DND-41 (cell line): ENCODE data around the gene NPM1.

Source experiments
- ATAC-seq: fragments of 200-7000 bp; cut with Tn5 transposase; 3 replicates; pipeline ENCODE4 v1.9.1; 2021; ENCODE audit warnings: low read depth; ENCODE audit not compliant: insufficient read depth
- DNase-seq: peaks from one replicate; pipeline ENCODE4 v3.0.0-alpha.2; 2020
- H2AFZ ChIP-seq: 2 replicates; pipeline ENCODE4 v1.6.0; 2012; ENCODE audit warnings: low read depth, low read length
- H3K27ac ChIP-seq: 2 replicates; pipeline ENCODE4 v1.5.1; 2012; ENCODE audit warnings: low read length, inconsistent platforms
- H3K27me3 ChIP-seq: fragments of 200-600 bp; sonication (generic); 2 replicates; pipeline ENCODE4 v1.6.0; 2012; ENCODE audit warnings: low read length, mild to moderate bottlenecking, inconsistent platforms; ENCODE audit not compliant: insufficient read depth, poor library complexity
- H3K36me3 ChIP-seq: 2 replicates; pipeline ENCODE4 v1.5.1; 2012; ENCODE audit warnings: low read length, inconsistent platforms; ENCODE audit not compliant: insufficient read depth
- H3K4me1 ChIP-seq: 2 replicates; pipeline ENCODE4 v1.5.1; 2012; ENCODE audit warnings: mild to moderate bottlenecking, low read length; ENCODE audit not compliant: insufficient read depth
- H3K4me2 ChIP-seq: 2 replicates; pipeline ENCODE4 v1.6.0; 2012; ENCODE audit warnings: mild to moderate bottlenecking, moderate library complexity, low read length, inconsistent platforms; ENCODE audit not compliant: insufficient read depth
- H3K4me3 ChIP-seq, 2 experiments: fragments of 200-600 bp in 1 of 2; shearing (Covaris generic) in 1 of 2; 2 replicates each; pipeline ENCODE4 v1.5.1; 2012 to 2016; ENCODE audit warnings: inconsistent platforms in 2 of 2, low read length in 2 of 2, mild to moderate bottlenecking in 2 of 2, low read depth in 1 of 2, moderate library complexity in 1 of 2
- H3K79me2 ChIP-seq: 2 replicates; pipeline ENCODE4 v1.6.0; 2012; ENCODE audit warnings: low read length, inconsistent platforms; ENCODE audit not compliant: insufficient read depth
- H3K9ac ChIP-seq: 2 replicates; pipeline ENCODE4 v1.6.0; 2012; ENCODE audit warnings: low read depth, mild to moderate bottlenecking, inconsistent platforms, low read length, moderate library complexity
- H3K9me3 ChIP-seq: 2 replicates; pipeline ENCODE4 v1.5.1; 2012; ENCODE audit warnings: low read length, moderate library complexity, mild to moderate bottlenecking, inconsistent platforms; ENCODE audit not compliant: insufficient read depth, severe bottlenecking
- H4K20me1 ChIP-seq: 2 replicates; pipeline ENCODE4 v1.6.0; 2012; ENCODE audit warnings: low read length; ENCODE audit not compliant: insufficient read depth
- EZH2 ChIP-seq: IDR thresholded peaks from 3 replicates; pipeline ENCODE4 v1.6.1; 2012; ENCODE audit warnings: borderline replicate concordance, low read depth, mild to moderate bottlenecking, moderate library complexity, low read length, inconsistent platforms; ENCODE audit not compliant: severe bottlenecking
- TF ChIP-seq, protein P1 (sequence below): IDR thresholded peaks from 2 replicates; pipeline ENCODE4 v1.5.1; 2012; ENCODE audit warnings: borderline replicate concordance, low read length, moderate library complexity, mild to moderate bottlenecking; ENCODE audit not compliant: poor library complexity, severe bottlenecking; ENCODE audit errors: extremely low read depth

NPM1 gene

DNA sequence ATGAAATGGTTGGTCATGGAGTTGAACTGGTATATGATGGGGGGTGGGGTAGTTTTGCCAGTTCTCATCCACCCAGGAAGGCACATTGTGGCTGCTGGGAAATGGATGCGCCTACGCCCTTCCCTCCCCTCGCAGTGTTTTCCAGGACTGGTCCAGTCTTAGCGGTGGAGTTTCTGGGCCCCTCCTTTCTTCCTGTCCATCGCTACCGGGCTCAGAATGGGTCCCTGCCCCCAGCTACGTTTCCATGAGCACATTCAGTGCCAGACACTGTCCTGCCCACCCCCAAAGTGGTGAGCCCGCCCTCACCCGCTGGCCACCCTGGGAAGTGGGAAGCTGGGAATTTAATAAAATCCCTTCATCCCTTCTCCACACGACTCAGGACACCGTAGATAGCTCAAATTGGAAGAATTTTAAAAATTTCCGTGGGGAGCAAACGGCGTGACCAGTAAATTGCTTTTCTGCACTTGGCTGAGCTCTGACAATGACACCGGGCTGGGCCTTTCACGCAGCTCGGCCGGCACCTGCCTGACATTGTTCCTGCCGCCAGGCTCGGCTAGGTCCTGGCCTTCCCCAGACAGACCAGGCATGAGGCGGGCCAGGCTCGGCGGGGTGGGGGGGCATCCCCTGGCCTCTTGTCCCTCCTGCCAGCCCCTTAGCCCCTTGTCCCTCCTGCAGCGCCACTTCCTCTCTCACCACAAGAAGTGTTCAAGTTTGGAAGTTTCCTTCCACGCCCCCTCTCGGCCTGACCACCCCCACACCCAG, 35.4 kb downstream of the NPM1 start:
- no peak overlapping the region for H3K9ac ChIP-seq
- no peak overlapping the region for H3K27ac ChIP-seq
- H4K20me1 ChIP-seq, result peaks cover 14% of the 10 kb centered on the region
- TF ChIP-seq, protein P1, sequence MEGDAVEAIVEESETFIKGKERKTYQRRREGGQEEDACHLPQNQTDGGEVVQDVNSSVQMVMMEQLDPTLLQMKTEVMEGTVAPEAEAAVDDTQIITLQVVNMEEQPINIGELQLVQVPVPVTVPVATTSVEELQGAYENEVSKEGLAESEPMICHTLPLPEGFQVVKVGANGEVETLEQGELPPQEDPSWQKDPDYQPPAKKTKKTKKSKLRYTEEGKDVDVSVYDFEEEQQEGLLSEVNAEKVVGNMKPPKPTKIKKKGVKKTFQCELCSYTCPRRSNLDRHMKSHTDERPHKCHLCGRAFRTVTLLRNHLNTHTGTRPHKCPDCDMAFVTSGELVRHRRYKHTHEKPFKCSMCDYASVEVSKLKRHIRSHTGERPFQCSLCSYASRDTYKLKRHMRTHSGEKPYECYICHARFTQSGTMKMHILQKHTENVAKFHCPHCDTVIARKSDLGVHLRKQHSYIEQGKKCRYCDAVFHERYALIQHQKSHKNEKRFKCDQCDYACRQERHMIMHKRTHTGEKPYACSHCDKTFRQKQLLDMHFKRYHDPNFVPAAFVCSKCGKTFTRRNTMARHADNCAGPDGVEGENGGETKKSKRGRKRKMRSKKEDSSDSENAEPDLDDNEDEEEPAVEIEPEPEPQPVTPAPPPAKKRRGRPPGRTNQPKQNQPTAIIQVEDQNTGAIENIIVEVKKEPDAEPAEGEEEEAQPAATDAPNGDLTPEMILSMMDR, result no peak
- TF ChIP-seq EZH2, result no peak
- H3K4me3 ChIP-seq, result no peak overlapping the region
- no peaks in the 10 kb centered on the region for H3K79me2 ChIP-seq
- no peaks in the 10 kb centered on the region for H3K27me3 ChIP-seq
- peaks cover 13% of the 10 kb centered on the region for H3K4me1 ChIP-seq
- no peaks in the 10 kb centered on the region for H3K9me3 ChIP-seq
- DNase-seq, result no peak
- no peak overlapping the region for H3K4me2 ChIP-seq
- no peak overlapping the region for H2AFZ ChIP-seq
- ATAC-seq, result no peak
- no peaks in the 10 kb centered on the region for H3K36me3 ChIP-seq

DNA sequence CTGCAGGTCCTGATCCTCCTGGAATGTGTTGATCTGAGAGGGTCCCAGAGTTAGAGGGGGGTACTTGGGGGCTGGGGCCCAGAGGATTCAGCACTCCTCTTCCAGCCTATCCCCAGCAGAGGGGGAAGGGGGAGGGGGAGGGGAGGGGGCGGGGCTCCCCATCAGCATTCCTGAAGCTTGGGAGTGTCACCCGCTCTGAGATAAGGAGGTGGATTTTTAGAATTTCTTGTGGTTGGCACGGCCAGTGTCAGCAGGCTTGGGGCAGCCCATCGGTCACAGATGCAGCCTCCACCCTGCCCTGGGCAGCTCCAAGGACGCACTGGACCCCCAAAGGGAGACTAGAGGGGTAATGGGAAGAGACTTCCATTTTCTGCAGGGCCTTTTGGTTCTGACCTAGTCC, 37.1 kb downstream of the NPM1 start:
- DNase-seq, result no peak
- H4K20me1 ChIP-seq, result peaks cover 5% of the 10 kb centered on the region; the same call in 1 of the 2 replicates
- no peaks in the 10 kb centered on the region for H3K36me3 ChIP-seq
- H3K4me3 ChIP-seq, result no peak overlapping the region
- 0 out of 2 replicates have a peak, but pooled peaks cover 3% of the 10 kb centered on the region for H3K4me1 ChIP-seq
- no peak overlapping the region for H3K27ac ChIP-seq
- H2AFZ ChIP-seq, result no peak overlapping the region
- TF ChIP-seq, protein P1, result no peak
- TF ChIP-seq EZH2, result no peak
- no peak overlapping the region for H3K4me2 ChIP-seq
- H3K27me3 ChIP-seq, result no peaks in the 10 kb centered on the region
- H3K79me2 ChIP-seq, result no peaks in the 10 kb centered on the region
- H3K9me3 ChIP-seq, result no peaks in the 10 kb centered on the region
- ATAC-seq, result no peak
- no peak overlapping the region for H3K9ac ChIP-seq

DNA sequence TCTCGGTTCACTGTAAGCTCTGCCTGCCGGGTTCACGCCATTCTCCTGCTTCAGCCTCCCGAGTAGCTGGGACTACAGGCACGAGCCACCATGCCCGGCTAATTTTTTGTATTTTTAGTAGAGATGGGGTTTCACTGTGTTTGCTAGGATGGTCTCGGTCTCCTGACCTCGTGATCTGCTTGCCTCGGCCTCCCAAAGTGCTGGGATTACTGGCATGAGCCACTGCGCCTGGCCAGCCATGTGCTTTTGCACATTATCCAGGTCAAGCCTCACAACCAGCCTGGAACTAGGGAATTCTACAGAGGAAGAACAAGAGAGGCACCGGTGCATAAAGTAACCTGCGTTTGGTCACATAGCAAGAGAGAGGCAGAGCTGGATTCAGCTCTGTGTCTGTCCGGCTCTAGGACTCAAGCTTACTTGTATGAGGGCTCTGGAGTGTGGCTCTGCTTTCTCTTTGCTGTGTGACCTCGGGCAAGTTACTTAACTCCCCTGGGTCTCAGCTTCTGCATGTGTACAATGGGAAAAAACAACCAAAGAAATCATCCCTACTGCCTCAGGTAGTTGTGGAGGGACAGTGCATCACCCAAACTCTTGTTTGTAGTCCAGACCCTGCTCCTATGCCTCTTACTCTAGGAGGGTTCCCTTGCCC, 38.1 kb downstream of the NPM1 start:
- TF ChIP-seq, protein P1, result no peak
- TF ChIP-seq EZH2, result no peak
- DNase-seq (no peak), ATAC-seq (no peak)
- no peaks in the 10 kb centered on the region for H3K36me3 ChIP-seq
- H3K4me1 ChIP-seq, result no peaks in the 10 kb centered on the region
- no peak overlapping the region for H2AFZ ChIP-seq
- H4K20me1 ChIP-seq, result peaks cover 5% of the 10 kb centered on the region; the same call in 1 of the 2 replicates
- no peak overlapping the region for H3K9ac ChIP-seq
- H3K79me2 ChIP-seq, result no peaks in the 10 kb centered on the region
- no peak overlapping the region for H3K4me3 ChIP-seq
- no peaks in the 10 kb centered on the region for H3K9me3 ChIP-seq
- no peak overlapping the region for H3K4me2 ChIP-seq
- no peak overlapping the region for H3K27ac ChIP-seq
- no peaks in the 10 kb centered on the region for H3K27me3 ChIP-seq
